Measurements from ENCODE around the gene MYH10. TPM values are rescaled to one million over a fixed set of nuclear protein-coding genes. Genes with fewer than 3 reads are reported as not detected.

MYH10 gene
- total and polyA plus RNA-seq, 12 donors = 10.3 to 61.0 (median 36.2) TPM

GRCh38 chr17:8593830-8594229, 36.7 kb downstream of the MYH10 start:
- no peaks in the 10 kb centered on the region for H3K4me1 ChIP-seq
- peaks cover 0 to 4% (median 0%) of the 10 kb centered on the region in 11 donors for H3K9me3 ChIP-seq
- H3K27ac ChIP-seq = no peak overlapping the region
- ATAC-seq (no peak), DNase-seq (no peak)
- WGBS, 2 donors = 100% methylated on average over 1 of the region's 1 CpG
- H3K27me3 ChIP-seq = no peaks in the 10 kb centered on the region
- intact Hi-C loops (cut with DNase I) = no loop called here
- H3K36me3 ChIP-seq = peaks cover 0 to 16% (median 0%) of the 10 kb centered on the region in 9 donors
- TF ChIP-seq, protein P1, sequence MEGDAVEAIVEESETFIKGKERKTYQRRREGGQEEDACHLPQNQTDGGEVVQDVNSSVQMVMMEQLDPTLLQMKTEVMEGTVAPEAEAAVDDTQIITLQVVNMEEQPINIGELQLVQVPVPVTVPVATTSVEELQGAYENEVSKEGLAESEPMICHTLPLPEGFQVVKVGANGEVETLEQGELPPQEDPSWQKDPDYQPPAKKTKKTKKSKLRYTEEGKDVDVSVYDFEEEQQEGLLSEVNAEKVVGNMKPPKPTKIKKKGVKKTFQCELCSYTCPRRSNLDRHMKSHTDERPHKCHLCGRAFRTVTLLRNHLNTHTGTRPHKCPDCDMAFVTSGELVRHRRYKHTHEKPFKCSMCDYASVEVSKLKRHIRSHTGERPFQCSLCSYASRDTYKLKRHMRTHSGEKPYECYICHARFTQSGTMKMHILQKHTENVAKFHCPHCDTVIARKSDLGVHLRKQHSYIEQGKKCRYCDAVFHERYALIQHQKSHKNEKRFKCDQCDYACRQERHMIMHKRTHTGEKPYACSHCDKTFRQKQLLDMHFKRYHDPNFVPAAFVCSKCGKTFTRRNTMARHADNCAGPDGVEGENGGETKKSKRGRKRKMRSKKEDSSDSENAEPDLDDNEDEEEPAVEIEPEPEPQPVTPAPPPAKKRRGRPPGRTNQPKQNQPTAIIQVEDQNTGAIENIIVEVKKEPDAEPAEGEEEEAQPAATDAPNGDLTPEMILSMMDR (IDR thresholded peaks at IDR 0.05) = no peak
- H3K4me3 ChIP-seq = no peak overlapping the region

GRCh38 chr17:8593276-8593675, 37.2 kb downstream of the MYH10 start:
- no peaks in the 10 kb centered on the region for H3K4me1 ChIP-seq
- no peak for ATAC-seq

GRCh38 chr17:8588877-8589554, 41.5 kb downstream of the MYH10 start:
- no peak overlapping the region for H3K4me3 ChIP-seq

More at GRCh38 chr17:8593276-8593675, 37.2 kb downstream of the MYH10 start:
- TF ChIP-seq, protein P1 (IDR thresholded peaks at IDR 0.05) = no peak
- intact Hi-C loops (cut with DNase I) = no loop called here
- Histone ChIP-seq H3K27me3 (no peaks in the 10 kb centered on the region), H3K9me3 (peaks cover 0 to 4% (median 0%) of the 10 kb centered on the region in 11 donors), H3K36me3 (peaks cover 0 to 10% (median 0%) of the 10 kb centered on the region in 9 donors), H3K27ac (no peak overlapping the region), H3K4me3 (no peak overlapping the region)
- no peak for DNase-seq
- WGBS, 2 donors = 92 to 94% methylated on average over 2 of the region's 2 CpGs

GRCh38 chr17:8586766-8587165, 43.8 kb downstream of the MYH10 start:
- DNase-seq = no peak
- WGBS, 2 donors = 91 to 92% methylated on average over 4 of the region's 4 CpGs
- H3K27ac ChIP-seq = no peak overlapping the region

More at GRCh38 chr17:8588877-8589554, 41.5 kb downstream of the MYH10 start:
- Histone ChIP-seq H3K9me3 (peaks cover 0 to 4% (median 0%) of the 10 kb centered on the region in 11 donors), H3K36me3 (peaks cover 0 to 14% (median 0%) of the 10 kb centered on the region in 9 donors), H3K4me1 (no peaks in the 10 kb centered on the region), H3K27ac (no peak overlapping the region), H3K27me3 (no peaks in the 10 kb centered on the region)
- WGBS, 2 donors = 68 to 73% methylated on average over 8 of the region's 8 CpGs
- intact Hi-C loops (cut with DNase I) = no loop called here
- TF ChIP-seq, protein P1 (IDR thresholded peaks at IDR 0.05) = no peak
- DNase-seq (no peak), ATAC-seq (no peak)

More at GRCh38 chr17:8586766-8587165, 43.8 kb downstream of the MYH10 start:
- TF ChIP-seq, protein P1 (IDR thresholded peaks at IDR 0.05) = no peak
- intact Hi-C loops (cut with DNase I) = no loop called here
- Histone ChIP-seq H3K4me1 (peaks cover 0 to 11% (median 0%) of the 10 kb centered on the region in 9 donors), H3K9me3 (no peaks in the 10 kb centered on the region), H3K36me3 (peaks cover 0 to 14% (median 0%) of the 10 kb centered on the region in 9 donors), H3K27me3 (no peaks in the 10 kb centered on the region), H3K4me3 (no peak overlapping the region)
- no peak for ATAC-seq
